Measurements from ENCODE around the gene CALN1. TPM values are rescaled to one million over a fixed set of nuclear protein-coding genes. Genes with fewer than 3 reads are reported as not detected.

The CALN1 gene
- polyA plus RNA-seq, 3 donors, result under 0.01 TPM; not detected in 2

DNA sequence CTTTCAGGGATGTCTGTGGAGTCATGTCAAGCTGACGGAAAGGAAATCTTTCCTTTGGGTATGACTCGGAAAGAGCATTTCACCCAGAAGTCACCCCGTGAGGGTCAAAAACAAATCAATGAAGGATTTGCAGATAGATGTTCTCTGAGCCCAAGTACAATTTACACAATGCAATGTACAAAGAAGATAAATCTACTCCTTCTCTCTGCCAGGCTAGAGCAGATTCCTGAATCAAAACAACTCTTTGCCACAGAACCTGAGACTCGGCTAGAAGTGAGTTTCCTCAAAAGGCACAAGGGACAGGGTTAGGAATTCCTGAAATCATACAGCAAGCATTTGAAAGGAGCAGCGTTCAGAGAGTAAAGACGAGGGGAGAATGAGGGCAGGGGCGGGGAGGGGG lies 34.0 kb upstream of the CALN1 start:
- WGBS (ENCODE audit: insufficient coverage), result 83% methylated on average over 1 of the region's 7 CpGs
- Mint-ChIP-seq H3K36me3 (no peaks in the 10 kb centered on the region), H3K27ac (no peak overlapping the region), H3K4me1 (peaks cover 11% of the 10 kb centered on the region), H3K27me3 (ENCODE audit: low read depth in 3 of 3) (peaks cover 11 to 16% (median 12%) of the 10 kb centered on the region in 3 donors), H3K9me3 (peaks cover 0 to 3% (median 0%) of the 10 kb centered on the region in 7 donors), H3K4me3 (no peak overlapping the region)
- H2AFZ ChIP-seq (ENCODE audit: insufficient read depth, low read depth, low read length, poor library complexity, severe bottlenecking), result no peak overlapping the region
- H3K36me3 ChIP-seq (replicated peaks in 1 of 2; ENCODE audit: control insufficient read depth in 1 of 2, insufficient read depth in 2 of 2, low read length in 2 of 2), result no peaks in the 10 kb centered on the region
- no peaks in the 10 kb centered on the region for H4K20me1 ChIP-seq (ENCODE audit: insufficient read depth, low read length)
- no peak for DNase-seq
- H3K27ac ChIP-seq (ENCODE audit: low read depth in 1 of 2, low read length in 2 of 2), result no peak overlapping the region
- H3K79me2 ChIP-seq (ENCODE audit: insufficient read depth, low read length), result no peaks in the 10 kb centered on the region
- intact Hi-C loops (cut with micrococcal nuclease), result no loop called here
- H3K4me3 ChIP-seq (replicated peaks in 1 of 3; ENCODE audit: low read depth in 2 of 3, low read length in 3 of 3), result no peak overlapping the region
- H3K27me3 ChIP-seq (ENCODE audit: control insufficient read depth in 2 of 2, insufficient read depth in 2 of 2, low read length in 2 of 2), result peaks cover 0 to 6% of the 10 kb centered on the region in 2 donors
- no peak overlapping the region for H3K4me2 ChIP-seq (replicated peaks; ENCODE audit: extremely low read depth, low read length, poor library complexity, severe bottlenecking)
- no peak overlapping the region for H3K9ac ChIP-seq (ENCODE audit: insufficient read depth, low read length, poor library complexity, severe bottlenecking)
- TF ChIP-seq, protein P1, sequence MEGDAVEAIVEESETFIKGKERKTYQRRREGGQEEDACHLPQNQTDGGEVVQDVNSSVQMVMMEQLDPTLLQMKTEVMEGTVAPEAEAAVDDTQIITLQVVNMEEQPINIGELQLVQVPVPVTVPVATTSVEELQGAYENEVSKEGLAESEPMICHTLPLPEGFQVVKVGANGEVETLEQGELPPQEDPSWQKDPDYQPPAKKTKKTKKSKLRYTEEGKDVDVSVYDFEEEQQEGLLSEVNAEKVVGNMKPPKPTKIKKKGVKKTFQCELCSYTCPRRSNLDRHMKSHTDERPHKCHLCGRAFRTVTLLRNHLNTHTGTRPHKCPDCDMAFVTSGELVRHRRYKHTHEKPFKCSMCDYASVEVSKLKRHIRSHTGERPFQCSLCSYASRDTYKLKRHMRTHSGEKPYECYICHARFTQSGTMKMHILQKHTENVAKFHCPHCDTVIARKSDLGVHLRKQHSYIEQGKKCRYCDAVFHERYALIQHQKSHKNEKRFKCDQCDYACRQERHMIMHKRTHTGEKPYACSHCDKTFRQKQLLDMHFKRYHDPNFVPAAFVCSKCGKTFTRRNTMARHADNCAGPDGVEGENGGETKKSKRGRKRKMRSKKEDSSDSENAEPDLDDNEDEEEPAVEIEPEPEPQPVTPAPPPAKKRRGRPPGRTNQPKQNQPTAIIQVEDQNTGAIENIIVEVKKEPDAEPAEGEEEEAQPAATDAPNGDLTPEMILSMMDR (IDR thresholded peaks at IDR 0.05), result no peak
- H3K9me3 ChIP-seq (replicated peaks in 1 of 2; ENCODE audit: control insufficient read depth in 1 of 2, insufficient read depth in 1 of 2, low read length in 2 of 2), result no peaks in the 10 kb centered on the region
- peaks cover 0 to 4% of the 10 kb centered on the region in 2 donors for H3K4me1 ChIP-seq (ENCODE audit: control insufficient read depth in 1 of 2, insufficient read depth in 2 of 2, low read length in 2 of 2)

DNA sequence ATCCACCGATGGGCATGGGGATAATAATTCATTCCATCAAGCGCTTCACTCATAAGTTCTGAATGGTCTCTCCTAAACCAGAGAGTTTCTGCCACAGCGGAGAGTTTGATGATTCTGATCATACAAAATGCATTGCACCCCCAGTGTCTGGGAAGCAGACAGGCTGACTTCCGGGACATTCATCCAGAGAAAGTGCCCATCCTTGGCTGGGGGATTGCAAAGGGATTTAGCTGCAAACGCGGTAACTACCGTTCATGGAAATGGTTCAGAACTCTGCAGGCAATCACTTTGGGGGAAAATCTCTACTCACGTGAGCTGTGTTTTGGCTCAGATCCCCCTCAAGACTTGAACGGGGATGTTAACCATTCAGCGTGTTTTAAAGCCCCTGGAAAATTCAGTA lies 33.4 kb upstream of the CALN1 start:
- no peak for DNase-seq
- Mint-ChIP-seq H3K27ac (peak overlapping the region in 2 of 7 donors; percentile 44 to 45), H3K36me3 (no peaks in the 10 kb centered on the region), H3K4me3 (no peak overlapping the region), H3K9me3 (peaks cover 0 to 3% (median 0%) of the 10 kb centered on the region in 7 donors), H3K27me3 (ENCODE audit: low read depth in 3 of 3) (peaks cover 11 to 16% (median 12%) of the 10 kb centered on the region in 3 donors), H3K4me1 (peaks cover 9% of the 10 kb centered on the region)
- 90% methylated on average over 5 of the region's 10 CpGs for WGBS (ENCODE audit: insufficient coverage)
- Histone ChIP-seq H3K36me3 (replicated peaks in 1 of 2; ENCODE audit: control insufficient read depth in 1 of 2, insufficient read depth in 2 of 2, low read length in 2 of 2) (no peaks in the 10 kb centered on the region), H3K4me3 (replicated peaks in 1 of 3; ENCODE audit: low read depth in 2 of 3, low read length in 3 of 3) (no peak overlapping the region), H3K27me3 (ENCODE audit: control insufficient read depth in 2 of 2, insufficient read depth in 2 of 2, low read length in 2 of 2) (peaks cover 0 to 6% of the 10 kb centered on the region in 2 donors), H2AFZ (ENCODE audit: insufficient read depth, low read depth, low read length, poor library complexity, severe bottlenecking) (no peak overlapping the region), H4K20me1 (ENCODE audit: insufficient read depth, low read length) (no peaks in the 10 kb centered on the region), H3K4me1 (ENCODE audit: control insufficient read depth in 1 of 2, insufficient read depth in 2 of 2, low read length in 2 of 2) (peaks cover 0 to 4% of the 10 kb centered on the region in 2 donors), H3K27ac (ENCODE audit: low read depth in 1 of 2, low read length in 2 of 2) (no peak overlapping the region), H3K4me2 (replicated peaks; ENCODE audit: extremely low read depth, low read length, poor library complexity, severe bottlenecking) (no peak overlapping the region), H3K9me3 (replicated peaks in 1 of 2; ENCODE audit: control insufficient read depth in 1 of 2, insufficient read depth in 1 of 2, low read length in 2 of 2) (no peaks in the 10 kb centered on the region), H3K9ac (ENCODE audit: insufficient read depth, low read length, poor library complexity, severe bottlenecking) (no peak overlapping the region), H3K79me2 (ENCODE audit: insufficient read depth, low read length) (no peaks in the 10 kb centered on the region)
- intact Hi-C loops (cut with micrococcal nuclease), result no loop called here
- TF ChIP-seq, protein P1 (IDR thresholded peaks at IDR 0.05), result no peak

Data from CD14-positive monocyte (primary cell).